Endodermal cell (in vitro differentiated cells): ENCODE results near the gene DTNB. TPM values are rescaled to one million over a fixed set of nuclear protein-coding genes. Genes with fewer than 3 reads are reported as not detected.

Experiments
- DNase-seq: peaks from one replicate; pipeline ENCODE4 v3.0.0-alpha.2; 2017
- H3K27ac ChIP-seq: 2 replicates; pipeline ENCODE4 v1.5.1; 2013; ENCODE audit warnings: mild to moderate bottlenecking, low read depth, low read length, moderate library complexity
- H3K27me3 ChIP-seq: 2 replicates; pipeline ENCODE4 v1.6.1; 2013; ENCODE audit warnings: mild to moderate bottlenecking, low read length, moderate library complexity; ENCODE audit not compliant: insufficient read depth, control insufficient read depth, poor library complexity, severe bottlenecking
- H3K36me3 ChIP-seq: 2 replicates; pipeline ENCODE4 v1.7.0; 2013; ENCODE audit warnings: mild to moderate bottlenecking, low read length, moderate library complexity; ENCODE audit not compliant: control insufficient read depth, insufficient read depth
- H3K4me1 ChIP-seq: one replicate; pipeline ENCODE4 v1.7.0; 2013; ENCODE audit warnings: low read length; ENCODE audit not compliant: control insufficient read depth, insufficient read depth
- H3K4me3 ChIP-seq: 2 replicates; pipeline ENCODE4 v1.5.1; 2013; ENCODE audit warnings: mild to moderate bottlenecking, low read length, moderate library complexity
- H3K9ac ChIP-seq: 2 replicates; pipeline ENCODE4 v1.6.1; 2013; ENCODE audit warnings: mild to moderate bottlenecking, low read length, moderate library complexity; ENCODE audit not compliant: poor library complexity, severe bottlenecking; ENCODE audit errors: extremely low read depth
- H3K9me3 ChIP-seq: 2 replicates; pipeline ENCODE4 v1.6.1; 2013; ENCODE audit warnings: mild to moderate bottlenecking, low read length, moderate library complexity; ENCODE audit not compliant: control insufficient read depth
- H3K27ac Mint-ChIP-seq: 2 replicates; pipeline ENCODE4 v1.8.0; 2020; ENCODE audit warnings: mixed read lengths
- H3K27me3 Mint-ChIP-seq: 2 replicates; pipeline ENCODE4 v1.8.0; 2021; ENCODE audit warnings: mild to moderate bottlenecking, mixed read lengths; ENCODE audit not compliant: insufficient read depth
- H3K36me3 Mint-ChIP-seq: 2 replicates; pipeline ENCODE4 v1.8.0; 2020; ENCODE audit warnings: low read depth, mixed read lengths
- H3K4me1 Mint-ChIP-seq: 2 replicates; pipeline ENCODE4 v1.8.0; 2020; ENCODE audit warnings: mixed read lengths
- H3K4me3 Mint-ChIP-seq: 2 replicates; pipeline ENCODE4 v1.8.0; 2020; ENCODE audit warnings: mild to moderate bottlenecking, moderate library complexity, mixed read lengths
- H3K9me3 Mint-ChIP-seq: 2 replicates; pipeline ENCODE4 v1.8.0; 2020; ENCODE audit warnings: mild to moderate bottlenecking, mixed read lengths
- WGBS, 2 experiments: methylation state at CpG; one replicate each; pipeline versions ENCODE4 v1.1.5 to v1.1.7; 2013; ENCODE audit warnings: missing lambda C conversion rate in 2 of 2, mixed read lengths in 1 of 2; ENCODE audit not compliant: insufficient coverage in 1 of 2, insufficient read length in 1 of 2; 5-methylcytosine and 5-hydroxymethylcytosine counted together
- total RNA-seq, 2 donors: library from RNA; stranded (reverse); fragmentation: NEBNext Ultra II Directional in 1 of 2; extraction: Animal tissue kit (Norgen Biotek cat#: 25700) in 1 of 2; gene quantifications; 2 replicates in 1 of 2; 3 replicates in 1 of 2; pipeline ENCODE4 v1.2.1, GENCODE V29; 2021
- TF ChIP-seq, protein P1 (sequence below): fragments of 200-600 bp; sonication (generic); conservative IDR thresholded peaks from 2 replicates; pipeline ENCODE4 v1.5.0; 2021; ENCODE audit warnings: antibody characterized with exemption, mild to moderate bottlenecking

DTNB gene
- total RNA-seq, 2 donors from 2014 or later, result 38.8 to 48.7 TPM

DNA sequence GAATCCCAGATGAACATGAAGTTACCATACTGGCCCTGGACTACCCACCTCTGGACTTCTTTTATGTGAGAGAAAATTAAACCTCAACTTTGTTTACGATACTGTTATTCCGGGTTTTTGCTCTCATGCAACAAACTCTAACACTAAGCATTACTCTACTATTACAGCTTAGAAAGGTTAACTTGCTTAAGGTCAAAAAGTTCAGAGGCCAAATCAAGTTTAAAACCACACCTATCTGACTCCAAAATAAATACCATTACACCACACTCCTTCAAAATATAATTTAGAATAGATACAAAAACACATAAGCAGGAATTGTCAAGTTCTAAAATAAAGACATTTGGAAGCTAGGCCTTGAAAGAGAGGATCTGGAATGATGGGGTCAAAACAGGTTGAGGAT lies 75.0 kb downstream of the DTNB start:
- TF ChIP-seq, protein P1, sequence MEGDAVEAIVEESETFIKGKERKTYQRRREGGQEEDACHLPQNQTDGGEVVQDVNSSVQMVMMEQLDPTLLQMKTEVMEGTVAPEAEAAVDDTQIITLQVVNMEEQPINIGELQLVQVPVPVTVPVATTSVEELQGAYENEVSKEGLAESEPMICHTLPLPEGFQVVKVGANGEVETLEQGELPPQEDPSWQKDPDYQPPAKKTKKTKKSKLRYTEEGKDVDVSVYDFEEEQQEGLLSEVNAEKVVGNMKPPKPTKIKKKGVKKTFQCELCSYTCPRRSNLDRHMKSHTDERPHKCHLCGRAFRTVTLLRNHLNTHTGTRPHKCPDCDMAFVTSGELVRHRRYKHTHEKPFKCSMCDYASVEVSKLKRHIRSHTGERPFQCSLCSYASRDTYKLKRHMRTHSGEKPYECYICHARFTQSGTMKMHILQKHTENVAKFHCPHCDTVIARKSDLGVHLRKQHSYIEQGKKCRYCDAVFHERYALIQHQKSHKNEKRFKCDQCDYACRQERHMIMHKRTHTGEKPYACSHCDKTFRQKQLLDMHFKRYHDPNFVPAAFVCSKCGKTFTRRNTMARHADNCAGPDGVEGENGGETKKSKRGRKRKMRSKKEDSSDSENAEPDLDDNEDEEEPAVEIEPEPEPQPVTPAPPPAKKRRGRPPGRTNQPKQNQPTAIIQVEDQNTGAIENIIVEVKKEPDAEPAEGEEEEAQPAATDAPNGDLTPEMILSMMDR, result no peak
- no peaks in the 10 kb centered on the region for H3K9me3 Mint-ChIP-seq
- H3K27ac ChIP-seq, result no peak overlapping the region
- no peaks in the 10 kb centered on the region for H3K27me3 Mint-ChIP-seq
- no peak overlapping the region for H3K4me3 ChIP-seq
- DNase-seq, result no peak
- peaks cover 6% of the 10 kb centered on the region for H3K4me1 ChIP-seq
- H3K36me3 ChIP-seq, result no peaks in the 10 kb centered on the region
- H3K4me3 Mint-ChIP-seq, result no peak overlapping the region
- WGBS, 2 experiments, result 96 to 100% methylated on average over 2 of the region's 2 CpGs
- H3K27ac Mint-ChIP-seq, result no peak overlapping the region
- H3K9me3 ChIP-seq, result no peaks in the 10 kb centered on the region
- H3K36me3 Mint-ChIP-seq, result peaks cover 14% of the 10 kb centered on the region
- peaks cover 14% of the 10 kb centered on the region for H3K4me1 Mint-ChIP-seq
- H3K9ac ChIP-seq, result no peak overlapping the region
- no peaks in the 10 kb centered on the region for H3K27me3 ChIP-seq

DNA sequence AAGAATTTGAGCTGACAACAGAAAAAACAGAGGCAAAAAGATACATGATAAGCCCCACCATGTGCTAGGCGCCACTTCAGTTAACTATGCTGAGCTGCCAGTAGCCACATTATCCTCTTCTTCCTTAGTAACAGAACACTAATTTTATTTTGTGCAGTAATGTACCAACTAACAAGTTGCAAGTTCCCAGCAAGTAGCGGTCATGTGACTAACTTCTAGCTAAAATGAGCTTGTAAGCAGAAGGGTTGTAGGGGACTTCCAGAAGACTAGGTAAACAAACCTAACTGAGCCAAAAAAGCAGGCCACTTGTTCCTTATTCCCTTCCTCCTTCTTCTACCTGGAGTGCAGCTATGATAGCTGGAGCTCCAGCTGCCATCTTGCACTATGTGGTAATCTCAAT lies 75.5 kb downstream of the DTNB start:
- TF ChIP-seq, protein P1, result no peak
- H3K27me3 ChIP-seq, result no peaks in the 10 kb centered on the region
- Mint-ChIP-seq H3K9me3 (no peaks in the 10 kb centered on the region), H3K4me1 (peaks cover 12% of the 10 kb centered on the region), H3K4me3 (no peak overlapping the region), H3K36me3 (peaks cover 14% of the 10 kb centered on the region), H3K27me3 (no peaks in the 10 kb centered on the region), H3K27ac (no peak overlapping the region)
- H3K9me3 ChIP-seq, result no peaks in the 10 kb centered on the region
- H3K4me1 ChIP-seq, result peaks cover 4% of the 10 kb centered on the region
- DNase-seq, result no peak
- H3K4me3 ChIP-seq, result no peak overlapping the region
- no peaks in the 10 kb centered on the region for H3K36me3 ChIP-seq
- H3K27ac ChIP-seq, result no peak overlapping the region
- H3K9ac ChIP-seq, result no peak overlapping the region
- 98 to 100% methylated on average over 2 of the region's 2 CpGs for WGBS, 2 experiments

DNA sequence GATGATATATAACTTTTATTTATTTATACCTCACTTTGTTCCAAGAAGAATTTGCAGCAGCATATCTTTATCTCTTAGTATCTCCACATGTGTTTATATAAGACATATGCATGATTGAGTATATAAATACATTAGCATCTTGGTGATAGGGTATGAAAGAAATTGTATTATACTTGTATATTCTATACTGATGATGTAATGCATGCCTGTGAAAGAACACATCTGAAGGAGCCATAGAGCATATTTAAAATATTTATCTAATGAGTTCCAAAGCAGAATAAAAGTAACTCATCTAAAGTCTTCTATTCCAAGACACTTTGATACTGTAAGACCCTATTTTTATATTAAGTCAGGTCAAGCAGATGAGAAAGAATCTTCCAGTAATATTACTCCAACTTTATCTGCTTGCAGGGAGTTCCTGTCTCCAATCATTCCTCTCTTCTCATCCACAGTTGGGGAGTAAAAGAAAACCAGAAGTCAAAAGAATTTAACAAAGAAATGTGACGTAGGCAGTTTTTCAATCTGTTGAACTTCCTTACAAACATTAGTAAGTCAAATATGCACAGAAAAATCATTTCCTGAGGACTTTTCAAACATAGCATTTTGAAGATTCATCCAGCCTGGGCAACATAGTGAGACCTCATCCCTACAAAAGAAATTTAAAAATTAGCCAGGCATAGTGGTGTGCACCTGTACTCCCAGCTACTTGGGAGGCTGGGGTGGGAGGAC lies 76.7 kb downstream of the DTNB start:
- DNase-seq, result no peak
- H3K9ac ChIP-seq, result no peak overlapping the region
- no peak overlapping the region for H3K27ac ChIP-seq
- H3K36me3 ChIP-seq, result no peaks in the 10 kb centered on the region
- H3K27me3 ChIP-seq, result no peaks in the 10 kb centered on the region
- Mint-ChIP-seq H3K4me1 (peaks cover 13% of the 10 kb centered on the region), H3K27me3 (no peaks in the 10 kb centered on the region), H3K27ac (no peak overlapping the region), H3K4me3 (no peak overlapping the region), H3K9me3 (no peaks in the 10 kb centered on the region), H3K36me3 (peaks cover 14% of the 10 kb centered on the region)
- 93 to 100% methylated on average over 1 of the region's 1 CpG for WGBS, 2 experiments
- H3K4me3 ChIP-seq, result no peak overlapping the region
- H3K4me1 ChIP-seq, result peaks cover 4% of the 10 kb centered on the region
- TF ChIP-seq, protein P1, result no peak
- H3K9me3 ChIP-seq, result no peaks in the 10 kb centered on the region
